HEK293 (cell line): ENCODE data around the gene ATP2A3.

Experiments
- ATF2 ChIP-seq: fragments of 450-650 bp; formaldehyde crosslinking; IDR thresholded peaks from 2 replicates; pipeline ENCODE4 v1.5.1; 2016; ENCODE audit warnings: missing biosample characterization, missing genetic modification characterization, low read depth
- CTCF ChIP-seq: fragments of 450-650 bp; formaldehyde crosslinking; IDR thresholded peaks from 2 replicates; pipeline ENCODE4 v1.5.1; 2016; ENCODE audit warnings: missing biosample characterization, missing genetic modification characterization
- REST ChIP-seq: fragments of 450-650 bp; formaldehyde crosslinking; IDR thresholded peaks from 2 replicates; pipeline ENCODE4 v1.5.1; 2016; ENCODE audit warnings: missing biosample characterization, missing genetic modification characterization
- TCF7L2 ChIP-seq: IDR thresholded peaks from 2 replicates; pipeline ENCODE4 v1.6.1; 2011; ENCODE audit warnings: low read depth, mild to moderate bottlenecking, inconsistent platforms, low read length, moderate library complexity, borderline replicate concordance
- ZFP37 ChIP-seq: fragments of 450-650 bp; formaldehyde crosslinking; IDR thresholded peaks from 2 replicates; pipeline ENCODE4 v1.5.1; 2016; ENCODE audit warnings: missing biosample characterization, missing genetic modification characterization
- ZNF184 ChIP-seq: fragments of 450-650 bp; IDR thresholded peaks from 2 replicates; pipeline ENCODE4 v1.5.1; 2018; ENCODE audit warnings: missing biosample characterization, mild to moderate bottlenecking, missing genetic modification characterization
- ZNF302 ChIP-seq: fragments of 450-650 bp; formaldehyde crosslinking; IDR thresholded peaks from 2 replicates; pipeline ENCODE4 v1.5.1; 2016; ENCODE audit warnings: missing biosample characterization, missing genetic modification characterization, low read depth
- ZNF426 ChIP-seq: fragments of 450-650 bp; formaldehyde crosslinking; IDR thresholded peaks from 2 replicates; pipeline ENCODE4 v1.5.1; 2017; ENCODE audit warnings: missing biosample characterization, missing genetic modification characterization, mild to moderate bottlenecking, inconsistent platforms, moderate library complexity

GRCh38 chr17:3992370-3992769 lies 28.1 kb upstream of the ATP2A3 start:
- no peak for TF ChIP-seq REST (tag by site-specific recombination)
- TF ChIP-seq CTCF (tag by site-specific recombination) = no peak
- TF ChIP-seq ZNF184 (tag by site-specific recombination) = no peak
- TF ChIP-seq ATF2 (tag by site-specific recombination) = no peak
- TF ChIP-seq ZNF426 (tag by site-specific recombination) = no peak
- TF ChIP-seq TCF7L2 = no peak
- no peak for TF ChIP-seq ZNF302 (tag by site-specific recombination)
- no peak for TF ChIP-seq ZFP37
